ENCODE measurements around the gene UTS2B. TPM values are rescaled to one million over a fixed set of nuclear protein-coding genes. Genes with fewer than 3 reads are reported as not detected.

Gene UTS2B
- total and polyA plus RNA-seq, 4 donors: 0.10 to 2.4 (median 0.31) TPM

DNA sequence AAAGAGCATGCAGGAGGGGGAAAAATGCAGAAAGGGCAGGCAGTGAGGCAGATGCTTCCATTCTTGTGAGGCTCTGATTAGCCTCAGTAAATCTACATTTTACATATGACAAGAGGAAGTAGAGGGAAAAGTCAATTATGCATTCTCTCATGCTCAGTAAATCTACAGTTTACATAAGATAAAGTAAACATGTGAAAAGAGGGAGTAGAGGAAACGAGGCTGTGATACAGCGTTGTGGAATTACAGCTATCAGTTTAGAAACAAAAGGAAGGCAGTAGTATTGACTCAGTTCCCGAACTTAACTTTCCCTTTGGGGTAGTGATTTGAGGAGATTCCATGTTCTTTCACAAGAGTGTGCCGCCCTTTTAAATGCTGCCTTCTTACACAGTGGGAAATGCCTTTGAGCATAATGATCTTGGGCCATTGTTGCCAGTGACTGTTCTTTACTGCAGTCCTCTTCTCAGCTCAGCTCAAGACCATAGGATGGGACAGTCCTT is 92.0 kb downstream of the UTS2B start:
- Histone ChIP-seq H3K27ac (ENCODE audit: low read depth in 1 of 2, low read length in 1 of 2) (no peak overlapping the region), H3K27me3 (ENCODE audit: control insufficient read depth in 3 of 3, insufficient read depth in 3 of 3, low read length in 2 of 3) (no peaks in the 10 kb centered on the region), H3K4me3 (no peak overlapping the region), H3K36me3 (ENCODE audit: control insufficient read depth in 4 of 4, insufficient read depth in 4 of 4, low read length in 4 of 4) (no peaks in the 10 kb centered on the region), H3K9ac (ENCODE audit: insufficient read depth in 1 of 2, low read length in 2 of 2) (no peak overlapping the region), H3K9me3 (ENCODE audit: control insufficient read depth in 4 of 4, insufficient read depth in 3 of 4, low read length in 3 of 4) (no peaks in the 10 kb centered on the region), H3K4me1 (ENCODE audit: control insufficient read depth in 5 of 5, insufficient read depth in 5 of 5, low read length in 5 of 5) (peaks cover 0 to 15% (median 6%) of the 10 kb centered on the region in 5 donors)
- no peak for ATAC-seq (ENCODE audit: insufficient read depth, low FRiP score)
- 46 to 65% methylated on average over 4 of the region's 4 CpGs for WGBS, 2 donors
- DNase-seq: peak in 2 of 3 donors; percentile 23 to 36
- TF ChIP-seq, protein P1, sequence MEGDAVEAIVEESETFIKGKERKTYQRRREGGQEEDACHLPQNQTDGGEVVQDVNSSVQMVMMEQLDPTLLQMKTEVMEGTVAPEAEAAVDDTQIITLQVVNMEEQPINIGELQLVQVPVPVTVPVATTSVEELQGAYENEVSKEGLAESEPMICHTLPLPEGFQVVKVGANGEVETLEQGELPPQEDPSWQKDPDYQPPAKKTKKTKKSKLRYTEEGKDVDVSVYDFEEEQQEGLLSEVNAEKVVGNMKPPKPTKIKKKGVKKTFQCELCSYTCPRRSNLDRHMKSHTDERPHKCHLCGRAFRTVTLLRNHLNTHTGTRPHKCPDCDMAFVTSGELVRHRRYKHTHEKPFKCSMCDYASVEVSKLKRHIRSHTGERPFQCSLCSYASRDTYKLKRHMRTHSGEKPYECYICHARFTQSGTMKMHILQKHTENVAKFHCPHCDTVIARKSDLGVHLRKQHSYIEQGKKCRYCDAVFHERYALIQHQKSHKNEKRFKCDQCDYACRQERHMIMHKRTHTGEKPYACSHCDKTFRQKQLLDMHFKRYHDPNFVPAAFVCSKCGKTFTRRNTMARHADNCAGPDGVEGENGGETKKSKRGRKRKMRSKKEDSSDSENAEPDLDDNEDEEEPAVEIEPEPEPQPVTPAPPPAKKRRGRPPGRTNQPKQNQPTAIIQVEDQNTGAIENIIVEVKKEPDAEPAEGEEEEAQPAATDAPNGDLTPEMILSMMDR (IDR thresholded peaks at IDR 0.05; ENCODE audit: control extremely low read depth, extremely low read depth): no peak

DNA sequence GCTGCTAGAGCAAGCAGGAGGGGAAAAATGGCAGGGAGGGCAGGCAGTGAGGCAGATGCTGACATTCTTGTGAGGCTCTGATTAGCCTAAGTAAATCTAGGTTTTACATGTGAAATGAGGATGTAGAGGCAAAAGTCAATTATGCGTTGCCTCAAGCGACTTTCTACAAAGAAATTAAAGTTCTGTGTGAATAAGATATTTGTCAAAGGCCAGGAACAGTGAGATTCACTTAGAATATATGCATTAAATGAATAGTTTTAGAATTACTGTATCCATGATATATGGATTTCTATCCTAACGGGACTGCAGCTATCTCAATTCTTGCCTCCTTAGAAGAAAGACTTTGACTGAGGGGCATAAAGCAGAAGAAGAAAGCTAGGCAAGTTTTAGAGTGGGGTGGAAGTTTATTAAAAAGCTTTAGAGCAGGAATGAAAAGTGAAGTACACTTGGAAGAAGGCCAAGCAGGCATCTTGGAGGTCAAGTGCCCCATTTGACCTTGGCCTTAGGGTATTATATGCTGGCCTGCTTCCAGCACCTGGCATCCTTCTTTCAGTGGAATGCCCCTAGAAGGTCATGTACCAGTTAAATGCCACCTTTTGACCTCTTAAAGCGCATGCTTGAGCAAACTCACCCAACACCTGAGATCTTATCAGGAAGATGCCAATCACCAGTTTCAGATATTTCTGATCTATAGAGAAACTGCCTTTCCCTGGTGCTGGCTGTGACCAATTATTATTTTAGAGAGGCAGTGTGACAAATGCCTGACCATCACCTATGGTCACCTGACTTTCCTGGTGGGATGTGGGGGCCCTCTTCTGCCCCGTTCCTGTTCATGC is 93.1 kb downstream of the UTS2B start:
- H3K27me3 ChIP-seq (ENCODE audit: control insufficient read depth in 3 of 3, insufficient read depth in 3 of 3, low read length in 2 of 3): no peaks in the 10 kb centered on the region
- H3K27ac ChIP-seq (ENCODE audit: low read depth in 1 of 2, low read length in 1 of 2): no peak overlapping the region
- no peaks in the 10 kb centered on the region for H3K36me3 ChIP-seq (ENCODE audit: control insufficient read depth in 4 of 4, insufficient read depth in 4 of 4, low read length in 4 of 4)
- TF ChIP-seq, protein P1 (IDR thresholded peaks at IDR 0.05; ENCODE audit: control extremely low read depth, extremely low read depth): no peak
- 85 to 88% methylated on average over 5 of the region's 5 CpGs for WGBS, 2 donors
- peaks cover 0 to 15% (median 6%) of the 10 kb centered on the region in 5 donors for H3K4me1 ChIP-seq (ENCODE audit: control insufficient read depth in 5 of 5, insufficient read depth in 5 of 5, low read length in 5 of 5)
- H3K4me3 ChIP-seq: no peak overlapping the region
- ATAC-seq (ENCODE audit: insufficient read depth, low FRiP score): no peak
- H3K9ac ChIP-seq (ENCODE audit: insufficient read depth in 1 of 2, low read length in 2 of 2): no peak overlapping the region
- H3K9me3 ChIP-seq (ENCODE audit: control insufficient read depth in 4 of 4, insufficient read depth in 3 of 4, low read length in 3 of 4): no peaks in the 10 kb centered on the region
- no peak for DNase-seq

DNA sequence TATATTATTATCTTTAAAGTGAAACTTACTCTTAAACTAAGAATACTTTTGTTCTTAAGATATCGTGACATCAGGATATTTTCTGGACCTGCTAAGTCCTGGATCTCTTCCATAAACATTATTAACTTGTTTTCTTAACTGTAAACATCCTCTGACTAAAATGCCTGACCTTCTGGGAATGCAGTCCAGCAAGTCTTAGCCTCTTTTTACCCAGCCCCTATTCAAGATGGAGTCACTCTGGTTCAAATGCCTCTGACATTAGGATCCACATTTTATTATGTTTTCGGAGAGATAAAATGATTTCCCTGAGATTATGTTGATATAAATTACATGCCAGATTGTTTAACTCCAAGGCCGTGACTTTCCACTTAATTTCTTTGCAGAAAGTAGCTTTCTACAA is 93.7 kb downstream of the UTS2B start:
- Histone ChIP-seq H3K4me1 (ENCODE audit: control insufficient read depth in 5 of 5, insufficient read depth in 5 of 5, low read length in 5 of 5) (peaks cover 0 to 15% (median 6%) of the 10 kb centered on the region in 5 donors), H3K9ac (ENCODE audit: insufficient read depth in 1 of 2, low read length in 2 of 2) (no peak overlapping the region), H3K27me3 (ENCODE audit: control insufficient read depth in 3 of 3, insufficient read depth in 3 of 3, low read length in 2 of 3) (no peaks in the 10 kb centered on the region), H3K9me3 (ENCODE audit: control insufficient read depth in 4 of 4, insufficient read depth in 3 of 4, low read length in 3 of 4) (no peaks in the 10 kb centered on the region), H3K4me3 (no peak overlapping the region), H3K27ac (ENCODE audit: low read depth in 1 of 2, low read length in 1 of 2) (no peak overlapping the region), H3K36me3 (ENCODE audit: control insufficient read depth in 4 of 4, insufficient read depth in 4 of 4, low read length in 4 of 4) (no peaks in the 10 kb centered on the region)
- DNase-seq (peak in 2 of 3 donors; percentile 22 to 30), ATAC-seq (ENCODE audit: insufficient read depth, low FRiP score) (no peak)
- TF ChIP-seq, protein P1 (IDR thresholded peaks at IDR 0.05; ENCODE audit: control extremely low read depth, extremely low read depth): no peak
- WGBS, 2 donors: 79 to 80% methylated on average over 3 of the region's 3 CpGs

All from lung (tissue), 12 donors.